ENCODE measurements around the gene TNK1.

The TNK1 gene

DNA sequence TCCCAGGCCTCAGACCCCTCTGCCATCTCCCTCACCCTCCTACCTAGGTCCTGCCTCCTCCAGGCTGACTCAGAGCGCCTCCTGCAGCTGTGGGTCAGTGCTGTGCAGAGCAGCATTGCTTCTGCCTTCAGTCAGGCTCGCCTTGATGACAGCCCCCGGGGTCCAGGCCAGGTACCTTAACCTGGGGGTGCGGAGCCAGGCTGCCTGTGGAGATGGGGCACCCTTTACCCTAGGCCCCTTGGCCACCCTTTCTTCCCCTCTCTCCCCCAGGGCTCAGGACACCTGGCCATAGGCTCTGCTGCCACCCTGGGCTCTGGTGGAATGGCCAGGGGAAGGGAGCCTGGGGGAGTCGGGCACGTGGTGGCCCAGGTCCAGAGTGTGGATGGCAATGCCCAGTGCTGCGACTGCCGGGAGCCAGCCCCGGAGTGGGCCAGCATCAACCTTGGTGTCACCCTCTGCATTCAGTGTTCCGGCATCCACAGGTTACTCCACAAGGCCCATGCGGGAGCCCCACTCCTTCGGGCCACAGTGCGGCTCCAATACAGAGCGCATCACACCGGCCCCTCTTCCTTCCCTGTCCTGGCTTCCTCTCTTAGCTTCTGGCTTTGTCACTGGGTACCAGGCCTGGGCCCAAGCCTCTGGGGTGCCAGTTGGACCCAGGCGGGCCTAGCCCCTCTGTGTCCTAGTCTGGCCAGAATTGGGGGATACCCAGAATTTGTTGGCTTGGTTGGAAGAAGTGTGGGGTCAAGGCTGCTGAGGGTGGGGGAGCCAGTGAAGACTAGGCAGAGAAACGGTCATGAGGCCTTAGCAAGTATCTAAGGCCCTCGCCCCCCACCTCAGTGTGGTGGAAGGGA, 33.9 kb upstream of the TNK1 start:
- peaks cover 9% of the 10 kb centered on the region for H3K4me1 ChIP-seq (ENCODE audit: insufficient read depth, low read length)
- H3K27ac ChIP-seq (ENCODE audit: low read depth, low read length) = no peak overlapping the region
- no peaks in the 10 kb centered on the region for H3K9me3 ChIP-seq (ENCODE audit: insufficient read depth, low read depth, low read length)
- 0 out of 2 replicates have a peak, but pooled peaks cover 3% of the 10 kb centered on the region for H3K27me3 ChIP-seq (ENCODE audit: insufficient read depth, low read length)
- H3K36me3 ChIP-seq (ENCODE audit: insufficient read depth, low read length) = no peaks in the 10 kb centered on the region
- 89% methylated on average over 18 of the region's 18 CpGs for WGBS
- no peak overlapping the region for H3K9ac ChIP-seq (ENCODE audit: low read depth, low read length)
- no peak overlapping the region for H3K4me3 ChIP-seq (ENCODE audit: low read length)

DNA sequence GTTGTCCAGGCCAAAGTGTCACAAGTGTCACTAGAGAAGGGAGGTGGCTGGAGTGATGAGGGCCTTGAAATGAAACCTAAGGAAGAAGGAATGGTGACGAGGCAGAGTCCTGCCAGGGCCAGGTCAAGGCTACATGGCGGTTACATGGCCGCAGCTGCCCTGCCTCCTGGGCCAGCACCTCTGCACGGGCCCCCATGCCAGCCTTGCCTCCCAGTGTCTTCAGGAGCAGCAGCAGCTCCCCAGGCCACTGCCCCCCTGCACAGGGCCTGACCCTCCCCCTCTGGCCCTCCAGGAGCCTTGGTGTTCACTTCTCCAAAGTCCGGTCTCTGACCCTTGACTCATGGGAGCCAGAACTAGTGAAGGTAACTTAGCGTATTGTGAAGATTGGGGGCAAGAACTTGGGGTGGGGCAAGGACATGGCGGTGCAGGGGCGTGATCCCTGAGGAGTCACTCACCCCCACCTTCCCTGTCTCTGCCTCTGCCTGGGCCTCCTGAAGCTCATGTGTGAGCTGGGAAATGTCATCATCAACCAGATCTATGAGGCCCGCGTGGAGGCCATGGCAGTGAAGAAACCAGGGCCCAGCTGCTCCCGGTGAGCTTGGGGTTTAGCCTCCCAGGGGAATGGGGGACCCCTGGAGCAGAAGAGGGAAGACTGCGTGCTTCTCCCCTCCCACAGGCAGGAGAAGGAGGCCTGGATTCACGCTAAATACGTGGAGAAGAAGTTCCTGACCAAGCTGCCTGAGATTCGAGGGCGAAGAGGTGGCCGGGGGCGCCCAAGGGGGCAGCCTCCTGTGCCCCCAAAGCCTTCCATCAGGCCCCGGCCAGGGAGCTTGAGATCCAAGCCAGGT, 33.0 kb upstream of the TNK1 start:
- no peaks in the 10 kb centered on the region for H3K9me3 ChIP-seq (ENCODE audit: insufficient read depth, low read depth, low read length)
- H3K9ac ChIP-seq (ENCODE audit: low read depth, low read length) = no peak overlapping the region
- H3K27ac ChIP-seq (ENCODE audit: low read depth, low read length) = no peak overlapping the region
- H3K4me3 ChIP-seq (ENCODE audit: low read length) = no peak overlapping the region
- 91% methylated on average over 18 of the region's 19 CpGs for WGBS
- H3K36me3 ChIP-seq (ENCODE audit: insufficient read depth, low read length) = no peaks in the 10 kb centered on the region
- 0 out of 2 replicates have a peak, but pooled peaks cover 3% of the 10 kb centered on the region for H3K27me3 ChIP-seq (ENCODE audit: insufficient read depth, low read length)
- peaks cover 12% of the 10 kb centered on the region for H3K4me1 ChIP-seq (ENCODE audit: insufficient read depth, low read length)

DNA sequence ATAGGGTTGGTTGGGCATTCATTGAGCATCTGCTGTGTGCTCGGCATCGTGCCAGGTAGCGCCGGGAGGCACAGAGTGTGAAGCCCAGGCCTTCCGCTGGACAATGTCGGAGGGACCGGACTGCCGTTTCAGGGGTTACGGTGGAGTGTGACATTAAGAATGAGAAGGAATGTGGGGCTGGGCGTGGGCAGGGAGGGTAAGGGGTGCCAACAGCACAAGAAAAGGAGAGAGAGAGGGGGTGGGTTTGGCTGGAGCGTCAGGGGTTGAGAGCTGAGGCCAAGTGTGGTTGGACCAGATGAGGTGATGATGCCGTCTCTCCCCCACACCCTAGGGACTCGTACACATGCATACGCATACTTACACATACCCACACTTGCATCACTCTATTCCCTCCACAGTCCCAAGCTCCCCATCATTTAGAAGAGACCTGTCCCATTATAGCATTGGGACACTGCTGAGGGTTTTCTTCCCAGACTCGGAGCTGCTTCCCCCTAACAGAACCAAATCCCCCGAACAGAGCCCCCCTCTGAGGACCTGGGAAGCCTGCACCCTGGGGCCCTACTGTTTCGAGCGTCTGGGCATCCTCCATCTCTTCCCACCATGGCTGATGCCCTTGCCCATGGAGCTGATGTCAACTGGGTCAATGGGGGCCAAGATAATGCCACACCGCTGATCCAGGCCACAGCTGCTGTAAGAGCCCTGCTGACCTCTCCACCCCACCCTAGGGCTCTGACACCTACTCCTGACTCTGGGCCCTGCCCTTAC, 32.2 kb upstream of the TNK1 start:
- WGBS = 92% methylated on average over 19 of the region's 19 CpGs
- no peak overlapping the region for H3K27ac ChIP-seq (ENCODE audit: low read depth, low read length)
- H3K4me1 ChIP-seq (ENCODE audit: insufficient read depth, low read length) = peaks cover 12% of the 10 kb centered on the region
- H3K4me3 ChIP-seq (ENCODE audit: low read length) = no peak overlapping the region
- no peak overlapping the region for H3K9ac ChIP-seq (ENCODE audit: low read depth, low read length)
- no peaks in the 10 kb centered on the region for H3K9me3 ChIP-seq (ENCODE audit: insufficient read depth, low read depth, low read length)
- H3K36me3 ChIP-seq (ENCODE audit: insufficient read depth, low read length) = no peaks in the 10 kb centered on the region
- H3K27me3 ChIP-seq (ENCODE audit: insufficient read depth, low read length) = 0 out of 2 replicates have a peak, but pooled peaks cover 3% of the 10 kb centered on the region

DNA sequence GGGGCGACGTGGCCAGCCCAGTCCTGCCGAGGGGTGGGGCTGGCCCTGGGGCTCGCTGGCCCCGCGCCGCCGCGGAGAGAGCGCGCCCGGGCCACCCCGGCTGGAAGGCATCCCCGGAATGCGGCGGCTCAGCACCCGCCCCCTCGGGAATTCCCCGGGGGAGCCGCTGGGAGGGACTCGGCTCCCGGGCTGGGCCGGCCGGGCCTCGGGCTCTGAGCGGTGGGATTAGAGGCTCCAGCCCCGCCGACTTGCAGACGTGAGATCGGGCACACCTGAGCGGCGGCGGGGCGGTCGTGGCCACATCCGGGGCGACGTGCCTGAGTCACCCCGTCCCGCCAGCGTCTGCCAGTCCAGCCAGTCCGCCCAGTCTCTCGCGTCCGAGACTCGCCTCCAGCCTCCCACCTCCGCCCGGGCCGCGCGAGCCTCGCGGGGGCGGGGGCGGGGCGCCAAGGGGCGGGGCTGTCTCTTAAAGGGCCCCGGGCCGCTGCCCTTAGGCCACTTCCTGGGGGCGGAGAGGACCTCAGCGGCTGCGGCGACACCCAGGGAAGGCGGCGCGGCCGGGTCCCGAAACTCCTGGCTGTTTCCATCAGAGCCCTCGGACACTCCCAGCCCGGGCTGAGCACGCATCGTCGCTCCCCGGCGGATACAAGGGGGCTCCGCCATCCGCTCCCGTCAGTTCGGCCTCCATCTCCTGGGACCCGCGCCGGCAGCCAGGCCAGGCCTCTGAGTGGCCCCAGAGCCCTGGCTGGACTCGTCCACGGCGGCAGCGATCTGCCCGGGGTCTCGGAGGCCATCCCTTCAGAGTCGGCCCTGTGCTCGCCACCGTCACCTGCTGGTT, 29.0 kb upstream of the TNK1 start, which contains the start of gene KCTD11:
TSS of gene KCTD11 (plus strand) at position 498 of the 838 bp plus-strand sequence.
- WGBS = under 1% methylated on average over 91 of the region's 91 CpGs
- 0 out of 2 replicates have a peak, but pooled peaks cover 3% of the 10 kb centered on the region for H3K27me3 ChIP-seq (ENCODE audit: insufficient read depth, low read length)
- H3K9me3 ChIP-seq (ENCODE audit: insufficient read depth, low read depth, low read length) = no peaks in the 10 kb centered on the region
- H3K9ac ChIP-seq (ENCODE audit: low read depth, low read length) = peak within 1 kb of the TSS; percentile 88
- H3K4me1 ChIP-seq (ENCODE audit: insufficient read depth, low read length) = peaks cover 12% of the 10 kb centered on the region
- H3K36me3 ChIP-seq (ENCODE audit: insufficient read depth, low read length) = no peaks in the 10 kb centered on the region
- H3K27ac ChIP-seq (ENCODE audit: low read depth, low read length) = peak within 1 kb of the TSS; percentile 94
- H3K4me3 ChIP-seq (ENCODE audit: low read length) = peak within 1 kb of the TSS; percentile 91

DNA sequence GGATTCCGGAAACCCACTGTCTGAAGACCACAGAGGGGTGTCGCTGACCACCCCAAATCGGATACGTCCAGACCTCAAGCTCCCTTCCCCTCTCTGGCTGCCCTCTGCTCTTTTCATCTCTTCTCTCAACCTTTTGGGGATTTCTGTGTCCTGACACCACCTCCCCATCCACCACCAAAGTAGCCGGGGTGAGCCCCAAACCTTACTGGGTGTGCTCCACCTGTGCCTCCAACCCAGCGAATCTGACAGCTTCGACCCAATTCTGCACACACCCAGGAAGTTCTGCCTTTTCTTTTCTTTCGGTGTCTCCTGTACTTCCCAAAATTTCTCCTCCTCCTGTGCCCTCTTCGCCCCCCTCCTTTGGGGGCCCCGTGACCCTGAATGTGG, 28.4 kb upstream of the TNK1 start:
- peaks cover 12% of the 10 kb centered on the region for H3K4me1 ChIP-seq (ENCODE audit: insufficient read depth, low read length)
- peak overlapping the region; percentile 88; the same call in 1 of the 2 replicates for H3K9ac ChIP-seq (ENCODE audit: low read depth, low read length)
- H3K27ac ChIP-seq (ENCODE audit: low read depth, low read length) = peak overlapping the region; percentile 94; the same call in 1 of the 2 replicates
- no peaks in the 10 kb centered on the region for H3K36me3 ChIP-seq (ENCODE audit: insufficient read depth, low read length)
- H3K27me3 ChIP-seq (ENCODE audit: insufficient read depth, low read length) = 0 out of 2 replicates have a peak, but pooled peaks cover 3% of the 10 kb centered on the region
- peak overlapping the region; percentile 91 for H3K4me3 ChIP-seq (ENCODE audit: low read length)
- H3K9me3 ChIP-seq (ENCODE audit: insufficient read depth, low read depth, low read length) = no peaks in the 10 kb centered on the region
- 43% methylated on average over 10 of the region's 10 CpGs for WGBS

DNA sequence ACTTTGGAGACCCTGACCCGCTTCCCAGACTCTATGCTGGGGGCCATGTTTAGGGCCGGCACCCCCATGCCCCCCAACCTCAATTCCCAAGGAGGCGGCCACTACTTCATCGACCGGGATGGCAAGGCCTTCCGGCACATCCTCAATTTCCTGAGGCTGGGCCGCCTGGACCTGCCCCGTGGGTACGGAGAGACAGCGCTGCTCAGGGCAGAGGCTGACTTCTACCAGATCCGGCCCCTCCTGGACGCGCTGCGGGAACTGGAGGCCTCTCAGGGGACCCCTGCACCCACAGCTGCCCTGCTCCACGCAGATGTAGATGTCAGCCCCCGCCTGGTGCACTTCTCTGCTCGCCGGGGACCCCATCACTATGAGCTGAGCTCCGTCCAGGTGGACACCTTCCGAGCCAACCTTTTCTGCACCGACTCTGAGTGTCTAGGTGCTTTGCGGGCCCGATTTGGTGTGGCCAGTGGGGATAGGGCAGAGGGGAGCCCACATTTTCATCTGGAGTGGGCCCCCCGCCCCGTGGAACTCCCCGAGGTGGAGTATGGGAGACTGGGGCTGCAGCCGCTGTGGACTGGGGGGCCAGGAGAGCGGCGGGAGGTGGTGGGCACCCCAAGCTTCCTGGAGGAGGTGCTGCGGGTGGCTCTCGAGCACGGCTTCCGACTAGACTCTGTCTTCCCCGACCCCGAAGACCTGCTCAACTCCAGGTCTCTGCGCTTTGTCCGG, 27.8 kb upstream of the TNK1 start:
- peak overlapping the region; percentile 91 for H3K4me3 ChIP-seq (ENCODE audit: low read length)
- H3K27me3 ChIP-seq (ENCODE audit: insufficient read depth, low read length) = 0 out of 2 replicates have a peak, but pooled peaks cover 3% of the 10 kb centered on the region
- no peaks in the 10 kb centered on the region for H3K36me3 ChIP-seq (ENCODE audit: insufficient read depth, low read length)

DNA sequence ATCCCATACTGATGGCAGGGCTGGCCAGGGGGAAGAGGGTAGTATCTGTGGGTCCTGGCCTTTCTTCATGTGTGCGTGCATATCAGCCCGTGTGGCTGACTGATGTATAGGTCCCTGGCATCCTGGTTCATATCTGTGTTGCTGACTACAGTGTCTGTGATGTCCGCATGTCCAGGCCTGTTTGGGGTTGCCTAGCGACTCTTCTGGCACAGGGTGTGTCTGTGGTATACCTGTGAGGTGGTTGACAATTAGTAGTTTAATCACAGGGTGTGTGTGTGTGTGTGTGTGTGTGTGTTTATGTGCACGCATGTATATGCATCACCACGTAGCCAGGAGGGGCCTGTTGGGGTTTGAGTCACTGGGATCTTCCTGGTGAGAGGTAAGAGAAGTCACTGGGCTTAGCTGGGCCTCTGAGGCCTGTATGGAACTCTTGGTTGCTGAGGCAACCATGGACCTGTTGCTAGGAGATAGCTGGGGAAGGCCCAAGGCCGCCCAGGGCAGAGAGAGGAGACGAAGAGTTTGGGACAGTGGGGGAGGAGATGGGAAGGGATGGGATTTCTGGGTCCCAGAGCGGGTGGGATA, 26.5 kb upstream of the TNK1 start:
- H3K9ac ChIP-seq (ENCODE audit: low read depth, low read length) = no peak overlapping the region
- H3K9me3 ChIP-seq (ENCODE audit: insufficient read depth, low read depth, low read length) = no peaks in the 10 kb centered on the region
- no peak overlapping the region for H3K27ac ChIP-seq (ENCODE audit: low read depth, low read length)
- 0 out of 2 replicates have a peak, but pooled peaks cover 3% of the 10 kb centered on the region for H3K27me3 ChIP-seq (ENCODE audit: insufficient read depth, low read length)
- H3K4me3 ChIP-seq (ENCODE audit: low read length) = no peak overlapping the region
- WGBS = 78% methylated on average over 9 of the region's 9 CpGs
- no peaks in the 10 kb centered on the region for H3K36me3 ChIP-seq (ENCODE audit: insufficient read depth, low read length)
- peaks cover 10% of the 10 kb centered on the region for H3K4me1 ChIP-seq (ENCODE audit: insufficient read depth, low read length)

More for the DNA sequence above, 27.8 kb upstream of the TNK1 start:
- Histone ChIP-seq H3K9ac (ENCODE audit: low read depth, low read length) (no peak overlapping the region), H3K27ac (ENCODE audit: low read depth, low read length) (no peak overlapping the region), H3K4me1 (ENCODE audit: insufficient read depth, low read length) (peaks cover 12% of the 10 kb centered on the region), H3K9me3 (ENCODE audit: insufficient read depth, low read depth, low read length) (no peaks in the 10 kb centered on the region)
- 94% methylated on average over 37 of the region's 37 CpGs for WGBS

DNA sequence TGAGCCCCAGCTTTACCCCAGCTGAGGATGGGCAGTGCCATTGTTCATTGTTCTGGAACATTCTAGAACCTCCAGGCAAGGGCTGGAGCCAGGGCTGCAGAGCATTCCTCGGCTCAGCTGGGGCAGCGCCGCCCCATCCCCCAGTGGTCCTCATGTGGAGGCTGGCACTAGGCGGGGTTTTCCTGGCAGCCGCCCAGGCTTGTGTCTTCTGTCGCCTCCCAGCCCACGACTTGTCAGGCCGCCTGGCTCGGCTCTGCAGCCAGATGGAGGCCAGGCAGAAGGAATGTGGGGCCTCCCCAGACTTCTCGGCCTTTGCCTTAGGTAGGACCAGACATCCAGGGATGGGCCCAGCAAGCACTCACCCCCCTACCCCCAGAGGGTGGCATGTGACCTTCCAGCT, 25.8 kb upstream of the TNK1 start, which contains the start of gene TMEM95:
TSS of gene TMEM95 (plus strand) at position 104 of the 400 bp plus-strand sequence. CDS start at position 153, 49 bp downstream.
- Histone ChIP-seq H3K9me3 (ENCODE audit: insufficient read depth, low read depth, low read length) (no peaks in the 10 kb centered on the region), H3K27ac (ENCODE audit: low read depth, low read length) (no peak within 1 kb of the TSS), H3K9ac (ENCODE audit: low read depth, low read length) (no peak within 1 kb of the TSS), H3K4me3 (ENCODE audit: low read length) (no peak within 1 kb of the TSS), H3K4me1 (ENCODE audit: insufficient read depth, low read length) (peaks cover 3% of the 10 kb centered on the region; the same call in 1 of the 2 replicates), H3K36me3 (ENCODE audit: insufficient read depth, low read length) (no peaks in the 10 kb centered on the region), H3K27me3 (ENCODE audit: insufficient read depth, low read length) (0 out of 2 replicates have a peak, but pooled peaks cover 3% of the 10 kb centered on the region)
- WGBS = 79% methylated on average over 10 of the region's 10 CpGs

DNA sequence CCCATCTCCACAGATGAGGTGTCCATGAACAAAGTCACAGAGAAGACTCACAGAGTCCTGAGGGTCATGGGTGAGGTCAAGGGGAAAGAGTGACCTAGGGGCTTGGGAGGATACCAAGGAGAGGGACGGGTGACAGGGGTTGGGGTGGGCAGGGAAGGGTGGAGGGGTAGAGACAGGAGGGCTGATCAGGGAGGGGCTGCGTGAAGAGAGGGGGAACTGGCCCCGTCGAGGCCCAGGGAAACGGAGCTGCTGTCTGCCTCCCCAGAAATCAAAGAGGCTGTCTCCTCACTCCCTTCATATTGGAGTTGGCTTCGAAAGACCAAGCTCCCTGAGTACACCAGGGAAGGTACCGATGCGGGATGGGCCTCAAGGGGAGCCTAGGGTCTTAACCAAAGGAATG, 25.3 kb upstream of the TNK1 start:
- peaks cover 3% of the 10 kb centered on the region; the same call in 1 of the 2 replicates for H3K4me1 ChIP-seq (ENCODE audit: insufficient read depth, low read length)
- no peak overlapping the region for H3K27ac ChIP-seq (ENCODE audit: low read depth, low read length)
- no peak overlapping the region for H3K9ac ChIP-seq (ENCODE audit: low read depth, low read length)
- no peaks in the 10 kb centered on the region for H3K9me3 ChIP-seq (ENCODE audit: insufficient read depth, low read depth, low read length)
- 78% methylated on average over 8 of the region's 8 CpGs for WGBS
- 0 out of 2 replicates have a peak, but pooled peaks cover 3% of the 10 kb centered on the region for H3K27me3 ChIP-seq (ENCODE audit: insufficient read depth, low read length)
- no peak overlapping the region for H3K4me3 ChIP-seq (ENCODE audit: low read length)
- no peaks in the 10 kb centered on the region for H3K36me3 ChIP-seq (ENCODE audit: insufficient read depth, low read length)
